K562 (cell line): ENCODE results near the gene MRPL27. TPM values are rescaled to one million over a fixed set of nuclear protein-coding genes. Genes with fewer than 3 reads are reported as not detected.

Experiments
- ESRRB ChIP-seq: fragments of 250-450 bp; sonication (Bioruptor Pico); IDR thresholded peaks from 2 replicates; pipeline ENCODE4 v1.5.0; 2020; ENCODE audit warnings: mild to moderate bottlenecking, moderate library complexity, borderline replicate concordance
- FOXP1 ChIP-seq: sonication (generic); formaldehyde crosslinking; IDR thresholded peaks from 2 replicates; pipeline ENCODE4 v1.8.0; 2022; ENCODE audit warnings: mild to moderate bottlenecking, missing genetic modification reagents
- FUS ChIP-seq: fragments of 200-400 bp; formaldehyde crosslinking; optimal IDR thresholded peaks from 2 replicates; pipeline ENCODE3; 2017; ENCODE audit warnings: low read depth, low read length
- HDAC1 ChIP-seq, 2 experiments: fragments of 450-650 bp; IDR thresholded peaks; 2 replicates each; pipeline ENCODE4 v1.6.1; 2016 to 2017; ENCODE audit warnings: inconsistent platforms in 1 of 2, mild to moderate bottlenecking in 1 of 2, moderate library complexity in 1 of 2
- RNF2 ChIP-seq: sonication (generic); IDR thresholded peaks from 2 replicates; pipeline ENCODE4 v1.6.1; 2016
- RUNX1 ChIP-seq: sonication (generic); IDR thresholded peaks from 2 replicates; pipeline ENCODE4 v1.6.1; 2016; ENCODE audit warnings: antibody characterized with exemption, low read depth
- SRF ChIP-seq, 2 experiments: fragments of 250-450, 450-650 bp in 1 of 2; sonication (Bioruptor Pico) in 1 of 2; sonication (generic) in 1 of 2; formaldehyde crosslinking; IDR thresholded peaks; 2 replicates each; pipeline versions ENCODE4 v1.5.0 to v1.5.1; 2020 to 2022; ENCODE audit warnings: mild to moderate bottlenecking in 1 of 2, missing genetic modification reagents in 1 of 2
- U2AF2 ChIP-seq: fragments of 200-400 bp; formaldehyde crosslinking; optimal IDR thresholded peaks from 2 replicates; pipeline ENCODE3; 2017; ENCODE audit warnings: low read depth, mild to moderate bottlenecking, low read length
- ZC3H11A ChIP-seq: IDR thresholded peaks from 2 replicates; pipeline ENCODE4 v1.6.1; 2012; ENCODE audit warnings: low read depth, low read length, improper control_type of control experiment
- ZFP1 ChIP-seq: fragments of 450-650 bp; formaldehyde crosslinking; IDR thresholded peaks from 2 replicates; pipeline ENCODE4 v1.4.0; 2020; ENCODE audit warnings: mild to moderate bottlenecking, mixed read lengths
- ZNF408 ChIP-seq: fragments of 250-450 bp; sonication (Bioruptor Pico); IDR thresholded peaks from 2 replicates; pipeline ENCODE4 v1.4.0; 2020; ENCODE audit warnings: low read depth, mild to moderate bottlenecking, moderate library complexity
- polyA plus RNA-seq, 8 experiments: library from polyadenylated mRNA; depleted of rRNA in 4 of 8; stranded (reverse) in 5 of 8; unstranded in 3 of 8; fragments of >200 nt; fragmentation: Nextera tagmentation in 2 of 8; fragmentation: Illumina TruSeq in 1 of 8; extraction: Ambion mirVana in 2 of 8; extraction: Trizol in 1 of 8; gene quantifications; 2 replicates each; pipeline versions ENCODE4 v1.2.1 to v1.2.3, GENCODE V29; 2011 to 2014; ENCODE audit warnings: inconsistent platforms in 1 of 8, missing spikeins in 1 of 8
- total RNA-seq, 7 experiments: library from RNA; depleted of rRNA in 6 of 7; stranded (reverse); fragments of >200 nt in 6 of 7; fragmentation: Illumina TruSeq in 2 of 7; extraction: Trizol in 2 of 7; gene quantifications; 2 replicates each; pipeline versions ENCODE4 v1.2.1 to v1.2.3, GENCODE V29; 2011 to 2021; ENCODE audit warnings: low replicate concordance in 1 of 7
- TF ChIP-seq, protein P1 (sequence below): fragments of 250-450 bp; sonication (Bioruptor Pico); IDR thresholded peaks from 2 replicates; pipeline ENCODE4 v1.4.0; 2020; ENCODE audit warnings: mild to moderate bottlenecking, moderate library complexity, borderline replicate concordance
- TF ChIP-seq, protein P2 (sequence below): fragments of 450-650 bp; IDR thresholded peaks from 2 replicates; pipeline ENCODE4 v1.6.1; 2016; ENCODE audit warnings: mild to moderate bottlenecking
- TF ChIP-seq, protein P3 (sequence below): conservative IDR thresholded peaks from 2 replicates; pipeline ENCODE4 v1.6.1; 2011; ENCODE audit warnings: low read depth, mild to moderate bottlenecking, low read length; ENCODE audit not compliant: control insufficient read depth
- TF ChIP-seq, protein P4 (sequence below), 2 experiments: IDR thresholded peaks; 2 replicates each; pipeline ENCODE4 v1.6.1; 2012; ENCODE audit warnings: improper control_type of control experiment in 2 of 2, low read depth in 2 of 2, low read length in 2 of 2, borderline replicate concordance in 1 of 2
- TF ChIP-seq, protein P5 (sequence below): fragments of 450-650 bp; IDR thresholded peaks from 2 replicates; pipeline ENCODE4 v1.7.0; 2016; ENCODE audit warnings: borderline replicate concordance

Gene MRPL27
- total and polyA plus RNA-seq, 9 of the 15 experiments (the other 6 are each of a cell fraction or from before 2014, with no cell fraction given), result 96.3 to 401 (median 142) TPM

DNA sequence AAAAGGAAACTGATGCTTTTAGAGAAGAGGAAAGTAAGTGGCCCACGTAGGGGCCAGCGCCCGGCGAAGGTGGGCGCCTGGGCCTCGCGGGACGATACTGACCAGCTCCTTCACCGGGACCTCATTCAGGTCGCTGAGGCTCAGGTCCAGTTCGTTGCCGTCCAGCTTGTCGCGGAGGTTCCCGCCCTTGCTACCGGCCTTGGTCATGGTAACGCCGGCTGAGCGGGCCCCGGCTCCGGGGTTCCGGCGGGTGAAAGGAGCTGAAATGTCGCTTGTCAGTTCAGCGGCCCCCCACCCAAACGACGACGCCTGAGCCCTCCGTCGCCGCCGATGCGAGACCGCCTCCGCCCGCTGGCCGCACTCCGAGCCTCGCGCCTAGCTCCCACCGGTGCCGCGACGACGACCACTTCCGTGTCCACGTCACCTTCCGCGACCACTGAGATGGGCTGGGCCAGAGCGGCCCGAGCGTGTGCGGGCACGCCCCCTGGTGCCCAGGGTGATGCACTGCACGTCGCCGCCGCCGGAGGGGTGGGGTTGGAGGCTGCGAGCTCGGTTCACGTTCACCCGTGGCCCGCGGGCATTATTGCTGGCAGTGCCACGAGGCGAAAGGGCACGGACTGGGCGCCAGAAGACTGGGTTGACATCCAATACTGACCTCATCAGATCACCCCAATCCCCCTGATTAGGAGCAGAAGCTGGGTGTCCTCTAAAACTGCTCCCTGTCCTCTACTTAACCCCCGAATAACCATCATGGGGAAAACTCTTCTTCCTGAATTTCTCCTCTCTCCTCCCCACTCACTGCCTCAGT lies 24.3 kb upstream of the MRPL27 start, which contains the start of gene LRRC59 (continued):
- TF ChIP-seq FOXP1 (CRISPR knock-in tag) (peak; percentile 95; the same call in 1 of the 2 replicates), RUNX1 (peak; percentile 72; the same call in 1 of the 2 replicates), ZC3H11A (no peak), U2AF2 (no peak), SRF (CRISPR knock-in tag; IDR thresholded peaks at IDR 0.05) (no peak; a peak in 1 of 4 replicates), HDAC1 (IDR thresholded peaks at IDR 0.05) (peak; percentile 81 to 97; a peak in 3 of 4 replicates), ZNF408 (CRISPR knock-in tag) (no peak), RNF2 (peak; percentile 81), FUS (peak; percentile 60), ESRRB (CRISPR knock-in tag) (no peak), ZFP1 (CRISPR knock-in tag) (no peak)
- TF ChIP-seq, protein P1, sequence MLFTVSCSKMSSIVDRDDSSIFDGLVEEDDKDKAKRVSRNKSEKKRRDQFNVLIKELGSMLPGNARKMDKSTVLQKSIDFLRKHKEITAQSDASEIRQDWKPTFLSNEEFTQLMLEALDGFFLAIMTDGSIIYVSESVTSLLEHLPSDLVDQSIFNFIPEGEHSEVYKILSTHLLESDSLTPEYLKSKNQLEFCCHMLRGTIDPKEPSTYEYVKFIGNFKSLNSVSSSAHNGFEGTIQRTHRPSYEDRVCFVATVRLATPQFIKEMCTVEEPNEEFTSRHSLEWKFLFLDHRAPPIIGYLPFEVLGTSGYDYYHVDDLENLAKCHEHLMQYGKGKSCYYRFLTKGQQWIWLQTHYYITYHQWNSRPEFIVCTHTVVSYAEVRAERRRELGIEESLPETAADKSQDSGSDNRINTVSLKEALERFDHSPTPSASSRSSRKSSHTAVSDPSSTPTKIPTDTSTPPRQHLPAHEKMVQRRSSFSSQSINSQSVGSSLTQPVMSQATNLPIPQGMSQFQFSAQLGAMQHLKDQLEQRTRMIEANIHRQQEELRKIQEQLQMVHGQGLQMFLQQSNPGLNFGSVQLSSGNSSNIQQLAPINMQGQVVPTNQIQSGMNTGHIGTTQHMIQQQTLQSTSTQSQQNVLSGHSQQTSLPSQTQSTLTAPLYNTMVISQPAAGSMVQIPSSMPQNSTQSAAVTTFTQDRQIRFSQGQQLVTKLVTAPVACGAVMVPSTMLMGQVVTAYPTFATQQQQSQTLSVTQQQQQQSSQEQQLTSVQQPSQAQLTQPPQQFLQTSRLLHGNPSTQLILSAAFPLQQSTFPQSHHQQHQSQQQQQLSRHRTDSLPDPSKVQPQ (CRISPR knock-in tag), result no peak
- TF ChIP-seq, protein P2, sequence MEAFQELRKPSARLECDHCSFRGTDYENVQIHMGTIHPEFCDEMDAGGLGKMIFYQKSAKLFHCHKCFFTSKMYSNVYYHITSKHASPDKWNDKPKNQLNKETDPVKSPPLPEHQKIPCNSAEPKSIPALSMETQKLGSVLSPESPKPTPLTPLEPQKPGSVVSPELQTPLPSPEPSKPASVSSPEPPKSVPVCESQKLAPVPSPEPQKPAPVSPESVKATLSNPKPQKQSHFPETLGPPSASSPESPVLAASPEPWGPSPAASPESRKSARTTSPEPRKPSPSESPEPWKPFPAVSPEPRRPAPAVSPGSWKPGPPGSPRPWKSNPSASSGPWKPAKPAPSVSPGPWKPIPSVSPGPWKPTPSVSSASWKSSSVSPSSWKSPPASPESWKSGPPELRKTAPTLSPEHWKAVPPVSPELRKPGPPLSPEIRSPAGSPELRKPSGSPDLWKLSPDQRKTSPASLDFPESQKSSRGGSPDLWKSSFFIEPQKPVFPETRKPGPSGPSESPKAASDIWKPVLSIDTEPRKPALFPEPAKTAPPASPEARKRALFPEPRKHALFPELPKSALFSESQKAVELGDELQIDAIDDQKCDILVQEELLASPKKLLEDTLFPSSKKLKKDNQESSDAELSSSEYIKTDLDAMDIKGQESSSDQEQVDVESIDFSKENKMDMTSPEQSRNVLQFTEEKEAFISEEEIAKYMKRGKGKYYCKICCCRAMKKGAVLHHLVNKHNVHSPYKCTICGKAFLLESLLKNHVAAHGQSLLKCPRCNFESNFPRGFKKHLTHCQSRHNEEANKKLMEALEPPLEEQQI, result peak; percentile 83
- TF ChIP-seq, protein P3, sequence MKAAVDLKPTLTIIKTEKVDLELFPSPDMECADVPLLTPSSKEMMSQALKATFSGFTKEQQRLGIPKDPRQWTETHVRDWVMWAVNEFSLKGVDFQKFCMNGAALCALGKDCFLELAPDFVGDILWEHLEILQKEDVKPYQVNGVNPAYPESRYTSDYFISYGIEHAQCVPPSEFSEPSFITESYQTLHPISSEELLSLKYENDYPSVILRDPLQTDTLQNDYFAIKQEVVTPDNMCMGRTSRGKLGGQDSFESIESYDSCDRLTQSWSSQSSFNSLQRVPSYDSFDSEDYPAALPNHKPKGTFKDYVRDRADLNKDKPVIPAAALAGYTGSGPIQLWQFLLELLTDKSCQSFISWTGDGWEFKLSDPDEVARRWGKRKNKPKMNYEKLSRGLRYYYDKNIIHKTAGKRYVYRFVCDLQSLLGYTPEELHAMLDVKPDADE, result peak; percentile 84; the same call in 1 of the 2 replicates
- TF ChIP-seq, protein P4, sequence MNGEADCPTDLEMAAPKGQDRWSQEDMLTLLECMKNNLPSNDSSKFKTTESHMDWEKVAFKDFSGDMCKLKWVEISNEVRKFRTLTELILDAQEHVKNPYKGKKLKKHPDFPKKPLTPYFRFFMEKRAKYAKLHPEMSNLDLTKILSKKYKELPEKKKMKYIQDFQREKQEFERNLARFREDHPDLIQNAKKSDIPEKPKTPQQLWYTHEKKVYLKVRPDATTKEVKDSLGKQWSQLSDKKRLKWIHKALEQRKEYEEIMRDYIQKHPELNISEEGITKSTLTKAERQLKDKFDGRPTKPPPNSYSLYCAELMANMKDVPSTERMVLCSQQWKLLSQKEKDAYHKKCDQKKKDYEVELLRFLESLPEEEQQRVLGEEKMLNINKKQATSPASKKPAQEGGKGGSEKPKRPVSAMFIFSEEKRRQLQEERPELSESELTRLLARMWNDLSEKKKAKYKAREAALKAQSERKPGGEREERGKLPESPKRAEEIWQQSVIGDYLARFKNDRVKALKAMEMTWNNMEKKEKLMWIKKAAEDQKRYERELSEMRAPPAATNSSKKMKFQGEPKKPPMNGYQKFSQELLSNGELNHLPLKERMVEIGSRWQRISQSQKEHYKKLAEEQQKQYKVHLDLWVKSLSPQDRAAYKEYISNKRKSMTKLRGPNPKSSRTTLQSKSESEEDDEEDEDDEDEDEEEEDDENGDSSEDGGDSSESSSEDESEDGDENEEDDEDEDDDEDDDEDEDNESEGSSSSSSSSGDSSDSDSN (IDR thresholded peaks at IDR 0.05; ENCODE audit: borderline replicate concordance in 1 of 2, low read depth in 2 of 2, low read length in 2 of 2), result no peak
- TF ChIP-seq, protein P5, sequence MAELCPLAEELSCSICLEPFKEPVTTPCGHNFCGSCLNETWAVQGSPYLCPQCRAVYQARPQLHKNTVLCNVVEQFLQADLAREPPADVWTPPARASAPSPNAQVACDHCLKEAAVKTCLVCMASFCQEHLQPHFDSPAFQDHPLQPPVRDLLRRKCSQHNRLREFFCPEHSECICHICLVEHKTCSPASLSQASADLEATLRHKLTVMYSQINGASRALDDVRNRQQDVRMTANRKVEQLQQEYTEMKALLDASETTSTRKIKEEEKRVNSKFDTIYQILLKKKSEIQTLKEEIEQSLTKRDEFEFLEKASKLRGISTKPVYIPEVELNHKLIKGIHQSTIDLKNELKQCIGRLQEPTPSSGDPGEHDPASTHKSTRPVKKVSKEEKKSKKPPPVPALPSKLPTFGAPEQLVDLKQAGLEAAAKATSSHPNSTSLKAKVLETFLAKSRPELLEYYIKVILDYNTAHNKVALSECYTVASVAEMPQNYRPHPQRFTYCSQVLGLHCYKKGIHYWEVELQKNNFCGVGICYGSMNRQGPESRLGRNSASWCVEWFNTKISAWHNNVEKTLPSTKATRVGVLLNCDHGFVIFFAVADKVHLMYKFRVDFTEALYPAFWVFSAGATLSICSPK, result no peak
